Dermis microvascular lymphatic vessel endothelial cell (primary cell): ENCODE results near the gene CDH10. TPM values are rescaled to one million over a fixed set of nuclear protein-coding genes. Genes with fewer than 3 reads are reported as not detected.

Source experiments
- DNase-seq, 2 donors: peaks; one replicate each; pipeline versions ENCODE4 v3.0.0 to v3.0.0-alpha.2; 2010; ENCODE audit warnings: low read depth in 2 of 2
- total RNA-seq: library from RNA; depleted of rRNA; stranded (reverse); fragments of >200 nt; gene quantifications from 2 replicates; pipeline ENCODE4 v1.2.1, GENCODE V29; 2014

Gene CDH10
- under 0.01 TPM in 1 of 2 replicates, not detected in the other for total RNA-seq

DNA sequence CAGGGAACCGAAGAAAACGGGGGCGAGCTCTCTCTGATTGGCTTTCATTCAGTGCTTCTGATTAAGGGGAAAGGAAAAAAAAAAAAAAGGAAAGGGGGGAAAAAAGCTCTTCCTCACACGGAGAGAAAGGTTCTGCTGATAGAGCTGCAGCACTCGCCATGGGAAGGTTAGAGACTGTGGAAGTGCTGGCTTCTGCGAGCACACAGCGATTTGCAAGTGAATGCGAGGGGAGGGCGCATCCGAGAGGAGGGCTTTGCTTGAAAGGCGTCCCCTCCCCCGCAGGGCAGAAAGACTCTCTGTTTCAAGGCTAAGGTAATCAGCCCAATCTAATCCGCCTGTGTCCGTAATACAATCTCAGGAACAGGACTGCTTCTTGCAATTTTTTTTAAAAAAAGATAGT is at the start of gene CDH10:
CDH10 (minus strand) TSS at position 218 of the 400 bp plus-strand sequence. CDS start 51,488 bp downstream, outside the sequence.
- DNase-seq, result no peak

DNA sequence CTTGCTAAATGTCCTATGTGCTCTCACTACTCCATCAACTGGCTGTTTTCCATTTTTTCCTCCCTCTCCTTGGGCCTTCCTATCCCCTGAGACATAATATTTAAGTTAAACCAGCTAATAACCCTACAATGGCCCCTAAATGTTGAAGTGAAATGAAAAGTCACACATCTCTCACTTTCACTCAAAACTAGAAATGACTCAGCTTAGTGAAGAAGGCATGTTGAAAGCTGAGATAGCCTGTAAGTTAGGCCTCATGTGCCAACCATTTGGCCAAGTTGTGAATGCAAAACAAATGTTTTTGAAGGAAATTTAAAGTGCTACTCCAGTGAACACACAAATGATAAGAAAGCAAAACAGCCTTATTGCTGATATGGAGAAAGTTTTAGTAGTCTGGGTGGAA is 48.8 kb upstream of the CDH10 start:
- no peak for DNase-seq

DNA sequence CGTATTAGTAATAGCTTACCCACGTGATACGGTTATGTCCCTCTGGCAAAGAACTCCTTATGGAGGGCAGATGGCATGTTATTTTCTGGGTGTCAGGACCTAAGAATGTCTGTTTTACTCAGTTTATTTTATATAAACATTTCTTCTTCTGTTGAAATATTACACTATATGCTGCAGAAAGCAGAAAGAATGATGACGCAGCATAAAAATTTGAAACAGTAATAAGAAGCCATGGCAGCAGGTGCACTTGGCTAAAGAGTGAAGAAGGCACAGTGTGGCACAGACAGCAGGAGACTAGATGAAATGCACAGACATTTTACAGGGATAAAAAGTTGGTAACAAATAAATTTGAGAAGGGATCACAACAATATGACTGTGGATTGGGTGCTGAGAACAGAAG is 46.3 kb upstream of the CDH10 start:
- no peak for DNase-seq

DNA sequence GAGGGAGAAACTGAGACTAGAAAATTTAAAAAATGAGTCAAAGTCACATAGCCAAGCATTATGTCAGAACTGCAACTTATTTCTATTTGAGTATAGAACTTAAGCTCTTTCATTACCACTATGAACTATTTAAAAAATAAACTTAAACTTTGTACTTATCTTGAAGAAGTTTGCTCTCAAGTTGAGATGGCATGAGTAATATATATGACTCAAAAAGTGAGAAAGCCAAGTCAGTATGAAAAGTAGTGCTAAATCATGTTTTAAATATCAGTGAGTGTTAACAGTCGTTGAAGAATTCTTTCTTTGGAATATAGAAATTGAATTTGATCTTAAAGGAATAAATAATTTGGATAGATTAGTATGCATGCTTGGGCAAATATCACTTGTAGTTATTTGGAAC is 36.3 kb upstream of the CDH10 start:
- no peak for DNase-seq

DNA sequence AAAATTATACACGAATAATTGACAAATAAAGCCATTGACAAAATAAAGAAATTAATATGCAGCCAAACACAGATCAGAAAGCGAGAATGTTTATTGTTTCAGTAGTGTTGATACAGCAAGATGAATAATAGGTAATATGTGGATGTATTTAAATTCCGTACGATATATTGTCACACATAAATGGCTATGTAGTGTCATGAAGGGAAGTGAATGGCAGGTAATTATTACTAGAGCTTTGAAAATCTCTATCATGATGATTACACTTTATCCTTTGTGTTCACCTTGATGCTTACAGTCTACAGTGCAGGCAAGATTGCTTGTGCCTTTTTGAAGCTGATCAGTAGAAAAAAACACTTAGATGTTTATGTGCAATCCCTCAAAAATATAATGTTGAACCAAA is 23.3 kb upstream of the CDH10 start:
- no peak for DNase-seq

DNA sequence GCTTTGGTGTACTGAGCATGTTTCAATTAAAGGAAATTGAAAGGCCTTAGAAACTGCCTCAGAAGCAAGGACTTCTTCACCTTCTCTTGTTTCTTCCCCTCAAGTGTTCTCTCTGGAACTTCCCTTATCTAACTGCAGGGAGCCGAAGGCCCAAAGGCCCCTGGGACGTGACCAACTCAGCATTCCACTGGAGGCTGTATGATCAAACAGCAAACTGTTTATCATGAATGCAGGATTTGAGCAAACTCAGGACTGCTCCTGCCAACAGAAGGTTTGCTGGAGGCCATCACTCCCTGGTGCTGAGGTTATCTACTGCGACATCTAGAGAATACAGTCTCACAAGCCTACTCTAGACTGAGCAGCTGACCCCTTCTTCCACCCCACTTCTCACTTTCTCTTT is 4.8 kb upstream of the CDH10 start:
- DNase-seq, result no peak

DNA sequence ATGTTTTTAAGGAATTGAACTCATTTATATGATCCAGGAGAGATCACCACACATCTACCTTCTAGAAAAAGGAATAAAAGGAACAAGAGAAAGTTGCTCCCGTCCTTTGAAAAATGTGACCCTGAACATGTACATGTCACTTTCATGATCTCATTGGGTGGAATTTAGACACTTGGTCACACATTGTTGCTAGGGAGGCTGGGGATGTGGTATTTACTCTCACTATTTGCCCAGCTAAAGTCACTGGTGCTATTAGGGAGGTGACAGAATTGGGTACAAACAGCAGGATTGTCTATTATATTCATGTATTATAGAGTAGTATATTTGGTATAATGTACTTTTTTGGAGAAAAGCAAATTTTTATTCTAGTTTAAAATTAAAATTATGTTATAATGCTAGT is 2.1 kb upstream of the CDH10 start:
- no peak for DNase-seq

DNA sequence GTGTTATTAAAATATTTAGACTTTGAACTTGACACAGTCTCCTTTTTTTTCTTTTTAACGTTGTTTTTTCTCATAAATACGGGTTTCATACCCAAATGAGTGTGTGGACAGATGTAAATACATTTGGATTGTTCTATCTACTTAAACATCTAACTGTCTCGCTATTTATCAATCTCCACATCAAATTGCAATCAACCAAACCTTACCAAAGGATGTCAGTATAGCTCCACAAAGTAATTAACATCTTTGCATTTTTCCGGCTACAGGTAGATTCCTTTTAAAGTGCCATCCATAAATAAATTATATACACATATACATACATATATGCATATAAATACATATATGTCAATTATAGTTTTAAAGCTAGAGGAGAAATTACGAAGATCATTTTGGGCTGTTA is 705 bp upstream of the CDH10 start:
- DNase-seq, result no peak

DNA sequence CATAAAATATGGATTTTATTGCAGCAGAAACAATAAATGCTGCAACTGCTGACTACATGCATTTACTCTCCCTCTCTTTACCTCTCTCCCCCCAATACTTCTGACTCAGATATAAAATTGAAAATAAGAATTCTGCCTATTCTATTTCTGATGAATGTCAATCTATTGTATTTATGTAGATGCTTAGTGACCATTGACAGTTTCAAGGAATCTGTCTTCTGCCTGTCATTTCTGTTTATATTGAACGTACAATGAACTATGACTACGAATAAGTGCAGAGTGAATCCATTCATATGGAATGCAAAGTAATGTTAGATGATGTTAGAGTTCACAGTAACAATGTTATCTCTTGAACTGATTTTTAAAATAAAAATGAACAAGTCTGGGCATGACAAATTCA is 898 bp downstream of the CDH10 start:
- no peak for DNase-seq

DNA sequence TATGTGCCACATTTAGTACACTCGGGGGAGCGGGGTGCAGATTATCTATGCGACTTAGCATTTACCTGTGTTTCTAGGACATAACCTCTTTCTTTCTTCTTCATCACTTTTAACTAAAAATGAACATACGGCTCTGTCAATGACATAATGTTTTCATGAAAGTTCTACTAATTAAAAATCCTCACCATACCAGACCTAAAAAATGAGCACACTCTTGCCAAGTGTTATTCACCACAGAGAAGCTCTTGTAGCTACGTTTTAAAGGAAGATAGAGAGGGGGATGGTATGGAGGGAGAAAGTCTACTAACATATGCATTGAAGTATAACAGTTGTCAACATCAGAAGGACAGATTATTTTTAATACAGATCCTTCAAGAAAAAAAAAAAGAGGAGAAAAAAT is 1.6 kb downstream of the CDH10 start:
- no peak for DNase-seq

DNA sequence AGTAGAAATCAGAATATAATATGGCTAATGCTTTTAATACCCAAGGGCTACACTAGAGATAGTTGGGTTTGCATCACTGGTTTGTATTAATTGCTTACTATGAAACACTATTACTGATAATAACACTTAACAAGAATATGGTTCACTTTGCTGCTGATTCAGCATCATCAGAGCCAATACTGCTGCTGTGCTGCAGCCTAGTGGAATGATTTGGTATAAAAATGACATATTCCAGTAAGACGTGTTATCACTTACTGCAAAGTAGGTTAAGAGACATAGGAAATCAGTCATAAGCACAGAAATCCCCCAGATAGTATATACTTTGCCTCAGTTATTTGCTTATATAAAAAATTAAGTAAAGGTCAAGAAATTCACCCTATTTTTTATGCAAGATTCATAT is 2.8 kb downstream of the CDH10 start:
- peak; percentile 10 to 12 for DNase-seq

DNA sequence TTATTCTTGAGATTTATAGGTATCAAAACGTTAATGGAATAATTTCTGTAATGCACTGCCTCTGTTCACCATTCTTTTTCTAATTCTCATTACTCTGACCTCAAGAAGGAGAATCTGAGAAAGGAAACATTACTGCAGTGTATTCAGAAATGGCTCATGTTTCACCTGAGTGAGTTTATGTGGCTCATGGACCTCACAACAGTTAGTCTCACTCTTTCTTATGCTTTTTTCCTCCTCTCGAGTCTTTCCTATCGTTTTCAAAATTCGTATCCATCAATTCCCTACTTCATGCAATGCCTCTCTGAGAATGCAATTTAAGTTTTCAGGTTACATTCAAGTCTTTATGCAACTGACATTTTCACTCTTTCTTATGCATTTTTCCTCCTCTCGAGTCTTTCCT is 9.6 kb downstream of the CDH10 start:
- no peak for DNase-seq

DNA sequence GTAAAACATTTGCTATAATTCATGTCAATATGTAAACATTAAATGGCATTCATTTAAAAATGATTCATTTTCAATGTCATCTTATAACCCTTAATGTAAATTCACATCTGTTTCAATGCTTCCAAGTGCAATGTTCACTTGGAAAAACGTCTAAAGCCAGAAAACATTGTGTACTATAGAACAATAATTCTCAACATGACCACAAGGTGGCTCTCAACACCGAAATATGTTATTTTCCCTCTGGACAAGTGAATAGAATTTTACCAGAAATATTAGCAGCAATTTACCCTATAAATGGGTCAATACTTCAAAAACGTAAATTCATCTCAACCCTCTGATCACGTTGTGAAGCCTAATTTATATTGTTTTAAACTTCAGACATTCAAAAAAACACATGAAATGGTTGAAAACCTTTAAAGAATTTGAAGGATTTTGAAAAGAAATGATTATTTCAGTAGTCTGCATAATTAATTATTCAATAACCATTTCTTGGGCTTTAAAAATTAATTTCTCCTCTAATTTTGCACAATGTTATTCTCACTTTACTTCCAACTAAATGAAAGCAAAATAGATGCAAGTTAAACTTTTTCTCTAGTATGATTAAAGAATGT is 11.0 kb downstream of the CDH10 start:
- DNase-seq, result peak; percentile 6 to 29

DNA sequence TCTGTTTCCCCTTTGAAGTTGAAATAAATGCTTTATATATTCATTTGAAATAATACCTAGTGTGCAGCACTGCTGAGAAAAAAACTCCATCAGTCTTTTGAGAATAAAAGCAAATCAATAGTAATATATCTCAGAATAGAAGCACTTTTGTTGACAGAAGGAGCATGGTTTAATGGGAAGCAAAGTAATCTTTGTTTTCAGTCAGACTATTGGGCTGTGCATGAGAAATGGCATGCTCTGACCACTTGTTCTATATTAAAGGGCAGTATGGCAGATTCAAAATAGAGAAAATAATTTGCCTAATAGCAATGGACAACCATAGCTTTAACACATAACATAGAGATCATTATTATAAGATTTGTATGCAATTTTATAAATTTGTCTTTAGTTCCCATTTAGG is 12.4 kb downstream of the CDH10 start:
- DNase-seq, result no peak

DNA sequence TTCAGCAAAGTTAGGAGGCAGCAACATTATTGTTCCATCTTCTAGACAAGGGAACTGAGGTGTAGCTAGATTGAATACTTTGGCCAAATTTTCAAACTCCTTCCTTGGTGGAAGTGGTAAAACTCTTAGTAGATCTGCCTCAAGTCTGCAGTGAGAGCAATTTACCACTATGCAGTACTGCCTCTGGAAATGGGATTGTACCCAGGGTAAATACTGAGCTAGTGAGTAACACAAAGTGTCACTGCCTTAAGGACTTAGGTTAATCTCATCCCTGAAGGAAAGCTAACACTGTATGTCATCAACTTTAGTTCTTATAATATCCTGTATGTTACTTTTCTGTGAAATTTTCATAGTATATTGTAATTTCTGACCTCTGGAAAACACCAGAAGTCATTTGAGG is 13.9 kb downstream of the CDH10 start:
- no peak for DNase-seq

DNA sequence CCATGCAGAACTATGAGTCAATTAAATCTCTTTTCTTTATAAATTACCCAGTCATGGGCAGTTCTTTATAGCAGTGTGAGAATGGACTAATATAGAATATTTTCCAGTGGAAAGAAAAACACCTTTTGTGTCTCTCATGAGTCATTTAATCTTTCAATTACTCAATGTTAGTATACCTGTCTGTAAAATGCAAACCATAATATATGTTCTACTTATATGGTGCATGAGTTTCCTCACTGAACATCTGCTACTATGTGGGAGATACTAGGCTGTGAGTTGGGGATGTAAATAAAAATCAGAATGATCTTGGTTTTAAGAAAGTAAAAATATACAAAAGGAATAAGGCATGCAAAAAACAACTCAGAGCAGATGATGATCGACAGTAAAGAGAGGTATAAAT is 15.0 kb downstream of the CDH10 start:
- DNase-seq, result no peak

DNA sequence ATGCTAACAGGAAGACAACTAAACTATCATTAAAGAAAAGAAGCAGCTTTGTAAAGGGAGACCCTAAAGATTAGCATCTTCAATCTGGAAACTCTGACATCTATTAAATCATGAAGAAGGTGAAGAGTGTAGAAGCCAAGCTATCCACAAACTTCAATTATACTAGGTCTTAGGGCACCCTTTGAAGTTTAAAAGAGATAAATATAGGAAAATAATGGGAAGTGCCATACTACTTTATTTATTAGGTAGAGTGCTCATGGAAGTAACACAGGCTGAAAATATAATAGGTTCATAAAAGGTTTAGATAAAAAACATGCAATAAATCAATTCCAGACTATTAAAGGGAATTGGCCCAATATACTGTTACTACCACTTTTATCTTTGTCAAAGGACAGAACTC is 19.9 kb downstream of the CDH10 start:
- DNase-seq, result no peak

DNA sequence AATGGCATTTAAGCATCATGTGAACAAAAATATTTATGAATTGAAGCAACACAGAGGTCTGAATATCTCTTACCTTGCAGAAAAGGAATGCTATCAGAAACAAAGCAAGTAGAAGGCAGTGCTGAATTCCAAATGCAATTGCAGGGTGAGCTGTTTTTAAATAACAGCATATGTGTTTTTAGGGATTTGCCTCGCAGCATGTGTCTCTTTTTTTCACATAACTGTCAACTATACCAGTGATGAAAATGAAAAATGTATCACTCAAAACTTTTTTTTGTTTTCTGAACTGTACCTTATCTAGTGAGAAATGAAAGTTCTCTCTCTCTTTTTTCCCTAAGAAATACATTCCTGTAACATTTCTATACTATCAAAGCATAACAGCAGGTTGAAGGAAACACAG is 21.2 kb downstream of the CDH10 start:
- DNase-seq, result no peak

DNA sequence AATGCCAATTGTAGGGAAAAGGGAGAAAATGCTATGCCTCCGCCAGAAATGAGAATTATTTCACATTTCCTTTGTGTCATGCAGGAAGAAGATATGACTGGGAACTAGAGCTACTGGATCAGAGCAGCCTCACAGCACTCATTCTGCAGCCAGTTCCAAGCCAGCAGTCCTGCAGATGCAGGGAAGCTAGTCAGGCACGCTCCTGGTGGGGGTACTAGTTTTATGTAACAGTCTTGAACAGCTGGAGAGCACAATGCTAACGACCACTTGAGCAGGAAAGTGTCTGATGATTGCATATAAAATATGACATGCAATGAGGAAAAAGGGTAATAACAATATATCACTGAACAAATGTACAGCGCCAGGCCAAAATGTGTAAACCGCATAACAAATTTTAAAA is 21.7 kb downstream of the CDH10 start:
- no peak for DNase-seq

DNA sequence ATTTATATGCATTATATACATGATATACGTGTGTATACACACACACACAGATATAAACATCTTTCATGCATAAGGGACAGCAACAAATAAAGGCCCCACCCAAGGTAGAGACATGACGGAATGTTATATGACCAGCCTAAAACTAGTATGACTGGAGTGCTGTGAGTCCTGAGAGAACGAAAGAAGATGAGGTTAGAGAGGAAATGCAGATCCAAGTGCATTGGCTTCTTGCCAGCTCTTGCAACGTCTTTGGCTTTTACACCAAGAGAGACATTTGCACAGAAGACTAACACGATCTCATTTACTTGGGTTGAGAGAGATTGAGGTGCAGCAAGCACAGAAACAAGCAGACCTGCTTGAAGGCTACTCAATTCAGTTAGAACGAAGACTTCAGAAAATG is 23.0 kb downstream of the CDH10 start:
- DNase-seq, result no peak

DNA sequence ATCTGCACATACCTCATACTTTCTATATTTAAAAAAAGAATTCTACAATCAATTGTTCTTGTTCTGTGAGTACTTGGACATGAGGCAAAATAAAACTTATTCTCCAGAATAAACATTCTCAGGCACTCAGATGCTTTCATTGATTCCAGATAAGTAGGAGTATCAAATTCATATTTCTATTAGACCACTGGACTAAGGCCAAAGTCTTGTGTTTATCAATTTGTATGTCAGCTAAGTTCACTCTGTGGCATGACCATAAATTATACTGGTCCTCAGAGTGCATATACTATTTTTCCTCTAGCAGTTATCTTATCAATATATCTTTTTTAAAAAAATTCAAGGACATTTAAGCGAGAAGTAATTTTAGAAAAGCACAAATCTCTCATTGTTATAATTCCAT is 28.2 kb downstream of the CDH10 start:
- no peak for DNase-seq

DNA sequence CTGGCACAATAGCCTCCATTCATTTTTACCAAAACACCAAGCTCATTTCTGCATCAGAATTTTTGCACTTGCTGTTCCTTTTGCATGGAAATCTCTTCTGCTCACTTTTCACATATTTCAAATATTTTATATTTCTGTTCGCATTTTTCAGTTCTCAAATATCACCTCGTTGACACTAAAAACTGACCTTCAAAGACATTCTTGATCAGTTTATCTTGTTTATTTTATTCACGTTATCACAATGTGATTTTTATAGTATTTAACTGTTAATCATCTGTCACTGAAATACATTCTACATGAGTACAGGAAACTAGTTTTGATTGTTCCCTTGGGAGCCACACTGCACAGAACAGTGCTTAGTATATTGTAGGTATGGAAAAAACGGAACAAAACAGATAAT is 29.6 kb downstream of the CDH10 start:
- DNase-seq, result no peak

DNA sequence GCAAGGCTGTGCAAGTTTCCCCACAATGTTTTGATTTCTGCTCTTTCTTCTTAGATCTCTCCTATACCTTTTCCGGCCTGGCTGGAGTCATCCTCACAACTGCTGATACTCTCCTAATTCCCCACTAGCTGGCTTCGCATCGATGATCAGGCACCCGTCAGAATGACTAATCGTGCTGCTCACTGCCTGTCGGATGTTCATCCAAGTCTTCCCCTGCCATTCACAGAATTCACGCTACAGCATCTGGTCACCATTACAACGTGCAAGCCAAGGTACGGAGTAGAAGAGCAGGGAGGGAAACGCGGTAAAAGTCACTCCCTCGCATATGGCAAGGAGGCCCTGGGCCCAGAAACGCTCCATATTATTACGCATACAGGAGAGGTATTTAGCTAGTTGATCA is 35.1 kb downstream of the CDH10 start:
- no peak for DNase-seq

DNA sequence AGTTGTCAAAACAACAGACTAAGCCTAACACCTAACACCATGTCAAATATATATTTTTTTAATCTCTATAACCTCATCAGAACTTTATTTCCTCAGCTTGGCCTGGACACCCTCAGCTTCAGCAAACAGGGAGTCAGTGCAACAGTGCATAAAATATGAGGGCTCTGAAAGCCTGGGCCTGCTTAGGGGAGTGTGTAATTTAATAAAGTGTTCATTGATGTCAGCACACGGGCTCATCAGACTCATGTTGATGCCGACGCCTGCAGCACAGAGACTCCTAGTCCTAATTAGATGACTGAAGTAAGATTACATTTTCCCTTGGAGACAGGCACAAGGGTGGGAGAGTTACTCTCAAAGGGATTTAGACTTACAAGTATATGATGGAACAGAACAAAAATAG is 37.8 kb downstream of the CDH10 start:
- DNase-seq, result no peak
